HG02610 (cell line): ENCODE measurements around the gene C4A.
"Not testable (repeated sequence)": the region's sequence is repeated elsewhere in the genome, so short reads cannot be mapped to it uniquely, and the experiment has no call there.

Source experiments
- ATAC-seq: cut with Tn5 transposase; IDR thresholded peaks from one replicate; pipeline ENCODE4 v1.9.1; 2021; ENCODE audit warnings: mild to moderate bottlenecking, moderate library complexity; ENCODE audit not compliant: unreplicated experiment

Gene C4A

GRCh38 chr6:31981744-31982143 lies at the start of gene C4A:
TSS of gene C4A (plus strand) at chr6:31982057. CDS start at chr6:31982108, 51 bp downstream.
- ATAC-seq = not testable (repeated sequence)

DNA sequence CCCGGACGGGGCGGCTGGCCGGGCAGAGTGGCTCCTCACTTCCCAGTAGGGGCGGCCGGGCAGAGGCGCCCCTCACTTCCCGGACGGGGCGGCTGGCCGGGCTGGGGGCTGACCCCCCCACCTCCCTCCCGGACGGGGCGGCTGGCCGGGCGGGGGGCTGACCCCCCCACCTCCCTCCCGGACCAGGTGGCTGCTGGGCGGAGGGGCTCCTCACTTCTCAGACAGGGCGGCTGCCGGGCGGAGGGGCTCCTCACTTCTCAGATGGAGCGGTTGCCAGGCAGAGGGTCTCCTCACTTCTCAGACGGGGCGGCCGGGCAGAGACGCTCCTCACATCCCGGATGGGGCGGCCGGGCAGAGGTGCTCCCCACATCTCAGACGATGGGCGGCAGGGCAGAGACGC lies 49.7 kb upstream of the C4A start:
- not testable (repeated sequence) for ATAC-seq

DNA sequence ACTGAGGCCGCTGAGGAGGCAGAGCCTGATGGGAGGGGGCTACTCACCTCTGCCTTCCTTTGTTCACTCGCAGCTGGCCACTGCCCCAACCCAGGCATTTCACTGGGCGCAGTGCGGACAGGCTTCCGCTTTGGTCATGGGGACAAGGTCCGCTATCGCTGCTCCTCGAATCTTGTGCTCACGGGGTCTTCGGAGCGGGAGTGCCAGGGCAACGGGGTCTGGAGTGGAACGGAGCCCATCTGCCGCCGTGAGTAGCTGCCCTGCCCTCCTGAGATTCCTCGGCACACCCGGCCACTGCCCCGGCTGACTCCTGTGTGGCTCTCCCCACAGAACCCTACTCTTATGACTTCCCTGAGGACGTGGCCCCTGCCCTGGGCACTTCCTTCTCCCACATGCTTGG lies 48.3 kb upstream of the C4A start:
- no peak for ATAC-seq

DNA sequence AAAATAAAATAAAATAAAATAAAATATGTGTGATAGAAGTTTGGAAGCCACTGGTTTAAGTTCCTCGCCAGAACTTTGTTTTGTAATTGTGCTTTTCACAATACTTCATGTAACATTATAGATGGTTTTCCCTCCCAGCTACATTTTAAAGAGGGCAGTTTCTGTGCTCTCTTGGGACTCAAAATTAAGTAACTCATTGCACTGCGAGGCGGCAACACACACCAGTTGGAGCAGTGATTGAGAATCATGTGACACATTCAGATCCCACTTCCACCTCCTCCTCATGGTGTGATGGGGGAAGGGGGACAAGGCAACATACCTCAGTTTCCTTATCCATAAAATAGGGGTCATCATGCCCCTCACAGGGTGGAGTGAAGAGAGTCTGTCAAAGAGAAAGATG lies 46.8 kb upstream of the C4A start:
- no peak for ATAC-seq

DNA sequence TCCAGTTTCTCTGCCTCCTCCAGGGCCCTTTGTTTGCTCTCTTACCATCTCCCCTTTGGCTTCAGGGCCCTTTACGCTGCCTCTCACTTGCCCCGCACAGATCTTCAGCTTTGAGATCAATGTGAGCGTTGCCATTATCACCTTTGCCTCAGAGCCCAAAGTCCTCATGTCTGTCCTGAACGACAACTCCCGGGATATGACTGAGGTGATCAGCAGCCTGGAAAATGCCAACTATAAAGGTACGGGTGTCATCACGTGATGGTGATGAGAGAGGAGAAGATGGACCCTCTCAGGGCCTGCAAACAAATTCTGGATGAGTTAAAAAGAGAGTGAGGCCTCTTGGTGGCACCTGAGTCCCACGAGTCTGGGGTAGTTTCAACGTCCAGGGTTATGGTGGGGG lies 46.0 kb upstream of the C4A start:
- no peak for ATAC-seq

DNA sequence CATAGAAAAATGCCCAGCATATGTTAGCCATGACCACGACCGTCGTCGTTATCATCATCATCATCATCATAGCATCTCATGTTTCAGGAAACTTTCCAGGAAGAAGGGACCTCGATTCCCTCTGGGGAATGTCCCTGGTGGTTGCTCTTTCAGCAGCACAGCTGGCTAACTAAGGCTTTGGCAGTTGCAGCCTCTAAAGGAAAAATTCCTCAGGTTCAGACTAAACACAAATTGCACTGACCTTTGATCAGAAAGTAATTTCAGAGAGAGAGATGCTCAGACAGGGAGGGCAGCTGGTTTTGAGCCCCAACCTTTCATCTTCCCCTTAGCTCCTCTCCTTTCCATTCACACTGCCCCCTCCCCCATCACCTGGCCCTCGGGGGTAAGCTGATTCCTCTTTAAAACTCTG lies 41.6 kb upstream of the C4A start:
- no peak for ATAC-seq

DNA sequence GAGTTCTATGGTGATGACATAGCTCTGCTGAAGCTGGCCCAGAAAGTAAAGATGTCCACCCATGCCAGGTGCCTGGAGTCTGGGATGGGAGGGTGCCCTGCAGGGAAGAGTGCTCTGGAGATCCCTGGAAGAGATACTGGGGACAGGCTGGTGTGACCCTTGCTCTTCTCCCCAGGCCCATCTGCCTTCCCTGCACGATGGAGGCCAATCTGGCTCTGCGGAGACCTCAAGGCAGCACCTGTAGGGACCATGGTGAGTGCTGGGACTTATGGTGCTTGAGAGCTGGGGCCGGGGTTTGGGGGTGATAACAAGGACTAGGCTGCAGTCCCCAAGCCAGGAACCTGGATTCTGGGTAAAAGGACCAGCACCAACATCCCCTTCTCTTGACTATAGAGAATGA lies 38.1 kb upstream of the C4A start:
- no peak for ATAC-seq

GRCh38 chr6:31945154-31945506 lies 36.7 kb upstream of the C4A start:
- ATAC-seq = no peak

- no peak for ATAC-seq
These were observed 36.1 kb upstream of the C4A start, which contains the start of gene CFB for GRCh38 chr6:31945507-31946369. TSS of gene CFB (plus strand) at chr6:31946095. CDS start at chr6:31946222, 127 bp downstream.

DNA sequence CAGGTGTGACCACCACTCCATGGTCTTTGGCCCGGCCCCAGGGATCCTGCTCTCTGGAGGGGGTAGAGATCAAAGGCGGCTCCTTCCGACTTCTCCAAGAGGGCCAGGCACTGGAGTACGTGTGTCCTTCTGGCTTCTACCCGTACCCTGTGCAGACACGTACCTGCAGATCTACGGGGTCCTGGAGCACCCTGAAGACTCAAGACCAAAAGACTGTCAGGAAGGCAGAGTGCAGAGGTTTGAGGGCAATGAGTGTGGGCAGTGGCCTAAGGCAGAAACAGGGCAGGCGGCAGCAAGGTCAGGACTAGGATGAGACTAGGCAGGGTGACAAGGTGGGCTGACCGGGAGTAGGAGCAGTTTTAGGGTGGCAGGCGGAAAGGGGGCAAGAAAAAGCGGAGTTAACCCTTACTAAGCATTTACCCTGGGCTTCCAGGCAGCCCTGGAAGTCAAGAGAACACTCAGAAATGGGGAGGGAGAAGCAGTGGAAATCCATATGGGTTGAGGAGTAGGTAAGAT lies 35.4 kb upstream of the C4A start:
- no peak for ATAC-seq

GRCh38 chr6:31947070-31947675 lies 34.7 kb upstream of the C4A start:
- no peak for ATAC-seq

DNA sequence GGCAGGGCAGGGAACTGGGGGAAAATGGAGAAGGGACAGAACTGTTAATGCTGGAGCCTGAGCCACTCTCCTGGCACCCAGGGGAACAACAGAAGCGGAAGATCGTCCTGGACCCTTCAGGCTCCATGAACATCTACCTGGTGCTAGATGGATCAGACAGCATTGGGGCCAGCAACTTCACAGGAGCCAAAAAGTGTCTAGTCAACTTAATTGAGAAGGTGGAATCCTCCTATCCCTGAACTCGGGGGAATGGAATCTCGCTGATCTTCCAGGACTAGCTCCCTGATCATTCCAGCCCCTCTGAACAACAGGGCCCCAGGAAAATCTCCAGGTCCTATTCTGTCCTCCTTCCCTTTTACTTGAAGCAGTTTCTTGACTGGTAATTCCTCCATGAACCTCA lies 34.0 kb upstream of the C4A start:
- no peak for ATAC-seq

DNA sequence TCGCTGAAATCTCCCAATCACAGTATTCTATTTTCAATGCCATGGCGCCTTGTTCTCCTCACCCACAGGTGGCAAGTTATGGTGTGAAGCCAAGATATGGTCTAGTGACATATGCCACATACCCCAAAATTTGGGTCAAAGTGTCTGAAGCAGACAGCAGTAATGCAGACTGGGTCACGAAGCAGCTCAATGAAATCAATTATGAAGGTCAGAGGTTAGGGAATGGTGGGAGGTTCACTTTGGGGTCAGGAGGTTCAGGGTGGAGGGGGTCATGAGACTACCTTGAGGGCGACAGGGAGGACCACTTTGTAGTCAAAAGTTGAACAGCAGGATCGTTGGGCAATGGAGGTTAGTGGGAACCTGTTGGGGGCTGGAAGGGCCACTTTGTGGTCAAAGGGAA lies 33.6 kb upstream of the C4A start:
- no peak for ATAC-seq

GRCh38 chr6:31948753-31949413 lies 33.0 kb upstream of the C4A start:
- ATAC-seq = no peak

GRCh38 chr6:31949926-31950548 lies 31.8 kb upstream of the C4A start:
- no peak for ATAC-seq

GRCh38 chr6:31952140-31952805 lies 29.6 kb upstream of the C4A start:
- no peak for ATAC-seq

DNA sequence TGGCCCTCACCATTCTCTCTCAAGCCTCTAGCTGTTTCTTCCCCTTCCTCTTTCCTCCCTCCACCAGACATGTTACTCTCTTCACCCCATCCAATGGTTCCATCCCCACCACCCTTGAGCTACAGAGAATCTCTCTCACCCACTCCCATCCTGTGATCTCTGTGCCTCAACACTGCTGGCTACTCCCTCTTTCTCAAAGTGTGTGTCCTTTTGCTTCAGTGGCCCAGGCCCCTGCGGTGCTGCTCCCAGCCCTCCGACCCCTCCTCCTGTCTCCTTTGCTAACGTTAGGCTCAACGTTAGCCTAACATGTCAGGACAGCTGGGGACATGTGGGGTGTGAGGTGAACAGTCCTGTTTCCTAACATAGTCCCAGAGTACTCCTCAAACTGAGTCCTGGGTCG lies 29.0 kb upstream of the C4A start:
- ATAC-seq = no peak

DNA sequence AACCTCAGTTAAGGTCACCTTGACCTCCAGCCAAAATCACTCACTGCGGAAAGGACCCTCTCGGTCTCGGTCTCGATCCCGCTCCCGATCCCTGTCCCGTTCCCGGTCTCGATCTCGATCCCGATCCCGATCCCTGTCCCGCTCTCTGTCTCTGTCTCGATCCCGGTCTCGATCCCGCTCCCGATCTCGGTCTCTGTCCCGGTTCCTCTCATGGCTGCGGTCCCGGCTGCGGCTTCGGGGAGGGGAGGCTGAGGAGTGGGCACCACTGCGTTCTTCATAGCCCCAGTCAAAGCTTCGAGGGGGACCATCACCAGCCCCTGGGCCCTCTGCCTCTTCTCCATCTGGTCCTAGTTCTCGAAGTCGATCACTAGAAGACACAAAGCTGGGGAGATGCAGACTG lies 27.3 kb upstream of the C4A start:
- ATAC-seq = no peak

GRCh38 chr6:31956796-31957195 lies 25.1 kb upstream of the C4A start:
- no peak for ATAC-seq

GRCh38 chr6:31958412-31958740 lies 23.5 kb upstream of the C4A start:
- ATAC-seq = no peak
